KG1 (cell line): Measurements from ENCODE around the gene SCN4A.
"Not testable (repeated sequence)": the region's sequence is repeated elsewhere in the genome, so short reads cannot be mapped to it uniquely, and the experiment has no call there.

Experiments used
- DNase-seq: peaks from one replicate; lab custom pipeline; 2025; lab: John Stamatoyannopoulos, UW

SCN4A gene

GRCh38 chr17:63984651-63985386 lies 12.1 kb upstream of the SCN4A start:
- DNase-seq: peak; percentile 35

GRCh38 chr17:63984236-63984635 lies 11.5 kb upstream of the SCN4A start:
- no peak for DNase-seq

GRCh38 chr17:63983320-63983719 lies 10.6 kb upstream of the SCN4A start:
- DNase-seq: no peak

GRCh38 chr17:63982641-63983040 lies 9.9 kb upstream of the SCN4A start:
- DNase-seq: not testable (repeated sequence)

GRCh38 chr17:63978272-63979200 lies 5.8 kb upstream of the SCN4A start:
- no peak for DNase-seq

- no peak for DNase-seq
Observed at GRCh38 chr17:63976702-63977101, 4.0 kb upstream of the SCN4A start.

- no peak for DNase-seq
Observed at GRCh38 chr17:63975541-63976092, 2.9 kb upstream of the SCN4A start.

- no peak for DNase-seq
Observed at GRCh38 chr17:63974594-63975192, 2.0 kb upstream of the SCN4A start.

- DNase-seq: no peak
Observed at GRCh38 chr17:63973930-63974593, 1.3 kb upstream of the SCN4A start.

GRCh38 chr17:63973247-63973646 lies 529 bp upstream of the SCN4A start:
- DNase-seq: no peak

GRCh38 chr17:63969278-63969677 lies 3.4 kb downstream of the SCN4A start:
- DNase-seq: no peak

GRCh38 chr17:63967953-63968352 lies 4.8 kb downstream of the SCN4A start:
- DNase-seq: no peak

GRCh38 chr17:63966646-63967264 lies 6.0 kb downstream of the SCN4A start:
- no peak for DNase-seq

GRCh38 chr17:63963123-63963522 lies 9.6 kb downstream of the SCN4A start:
- DNase-seq: no peak

GRCh38 chr17:63962298-63962744 lies 10.4 kb downstream of the SCN4A start:
- DNase-seq: no peak

- DNase-seq: no peak
Observed at GRCh38 chr17:63961355-63962212, 11.1 kb downstream of the SCN4A start.

GRCh38 chr17:63960430-63960829 lies 12.3 kb downstream of the SCN4A start:
- no peak for DNase-seq

GRCh38 chr17:63960006-63960405 lies 12.7 kb downstream of the SCN4A start:
- no peak for DNase-seq

GRCh38 chr17:63956296-63956920 lies 16.3 kb downstream of the SCN4A start:
- no peak for DNase-seq

GRCh38 chr17:63955791-63956190 lies 16.9 kb downstream of the SCN4A start:
- no peak for DNase-seq
